Inferior parietal cortex (tissue), 1 donor: Measurements from ENCODE around the gene OXNAD1.
A peak's percentile ranks its signal among the peaks of the same experiment; 100 is the strongest.

Experiments used
- DNase-seq: peaks from one replicate; pipeline ENCODE4 v3.0.0-alpha.2; 2016; ENCODE audit errors: extremely low spot score

OXNAD1 gene

DNA sequence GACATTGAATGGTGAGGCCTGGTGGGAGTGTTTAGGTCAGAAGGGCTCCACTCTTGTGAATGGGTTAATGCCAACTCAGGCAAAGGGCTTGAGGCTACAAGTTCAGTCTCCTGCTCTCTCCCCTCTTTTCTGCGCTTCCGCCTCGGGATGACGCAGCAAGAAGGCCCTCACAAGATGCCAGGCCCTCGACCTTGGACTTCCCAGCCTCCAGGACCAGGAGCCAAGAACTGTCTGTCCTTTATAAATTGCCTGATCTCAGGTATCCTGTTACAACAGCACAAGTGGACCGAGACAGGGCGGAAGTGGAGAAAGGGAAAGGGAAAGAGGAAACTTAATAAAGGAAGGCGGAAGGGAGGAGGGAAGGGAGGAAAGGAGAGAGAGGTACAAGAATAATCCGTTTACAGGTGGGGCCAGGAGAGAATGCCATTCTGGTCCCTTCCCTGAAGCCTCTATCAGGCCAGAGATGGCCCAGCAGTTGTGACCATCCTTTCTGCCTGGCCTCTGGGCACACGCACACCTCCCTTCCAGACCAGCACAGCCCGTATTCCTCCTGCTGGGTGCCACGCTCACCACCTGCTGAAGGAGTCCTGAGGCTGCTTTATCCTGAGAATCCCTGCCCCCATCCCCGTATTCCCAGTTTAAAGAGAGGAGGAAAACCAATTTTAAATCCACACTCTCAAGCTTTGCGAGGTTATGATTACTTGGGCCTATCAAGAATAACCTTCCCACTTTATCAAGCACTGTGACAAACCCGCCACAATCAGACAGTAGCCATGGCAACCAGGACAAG is 64.2 kb downstream of the OXNAD1 start:
- DNase-seq: no peak

DNA sequence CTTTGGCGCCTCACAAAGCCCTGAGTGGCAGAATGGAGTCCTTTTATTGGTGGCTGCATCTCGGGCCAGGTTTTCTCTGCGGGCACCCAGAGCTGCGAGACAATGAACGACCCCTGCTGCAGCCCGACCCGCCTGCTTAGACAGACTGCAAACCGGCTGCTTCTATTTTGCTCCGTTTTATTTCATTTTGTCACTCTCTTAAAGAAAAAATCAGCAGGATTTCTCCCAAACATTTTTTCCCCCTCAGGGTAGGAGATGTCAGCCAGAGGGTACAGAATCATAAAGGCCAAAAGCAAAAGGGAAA is 64.8 kb downstream of the OXNAD1 start:
- no peak for DNase-seq

DNA sequence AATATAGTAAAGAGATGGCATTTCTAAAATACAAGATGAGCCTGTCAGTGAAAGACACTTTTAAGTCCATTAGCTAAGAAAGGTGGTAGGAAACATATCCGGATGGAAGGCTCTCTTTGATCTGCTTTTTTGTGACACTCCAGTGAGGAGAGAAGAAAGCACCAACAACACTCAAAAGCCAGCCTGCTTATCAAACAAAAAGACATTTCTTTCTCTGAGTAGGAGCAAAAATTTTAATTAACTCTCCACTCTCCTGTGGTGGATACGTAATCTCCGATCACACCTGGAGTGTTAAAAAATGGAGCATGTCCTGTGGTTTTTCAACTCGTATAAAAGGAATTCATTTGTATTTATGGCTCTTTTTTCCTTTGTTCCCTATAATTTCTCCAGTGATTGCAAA is 65.3 kb downstream of the OXNAD1 start:
- no peak for DNase-seq

DNA sequence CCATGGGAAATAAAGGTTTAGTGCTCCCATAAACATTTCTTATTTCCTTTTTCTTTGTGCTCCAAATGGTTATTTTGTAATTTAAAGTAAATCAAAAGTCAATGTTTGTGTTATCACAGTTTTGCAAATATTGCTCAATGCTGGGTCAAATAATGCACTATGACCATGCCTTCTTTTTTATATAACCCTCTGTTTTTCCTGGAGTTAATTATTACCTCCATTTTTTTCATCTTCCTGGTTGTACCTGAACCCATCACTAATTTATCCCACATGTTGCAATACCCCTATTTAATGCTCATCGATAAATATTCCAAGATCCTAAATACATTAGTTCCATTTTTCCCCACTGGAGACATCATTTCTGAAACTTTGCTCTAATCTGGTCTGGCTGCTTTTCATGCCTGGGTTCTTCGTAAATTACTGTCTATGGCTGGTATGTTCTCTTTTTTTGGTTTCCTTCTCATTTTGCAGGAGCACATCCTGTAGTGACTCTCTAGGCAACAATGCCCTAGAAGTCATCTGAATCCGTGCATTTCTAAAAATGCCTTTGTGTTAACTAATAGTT is 66.4 kb downstream of the OXNAD1 start:
- no peak for DNase-seq

DNA sequence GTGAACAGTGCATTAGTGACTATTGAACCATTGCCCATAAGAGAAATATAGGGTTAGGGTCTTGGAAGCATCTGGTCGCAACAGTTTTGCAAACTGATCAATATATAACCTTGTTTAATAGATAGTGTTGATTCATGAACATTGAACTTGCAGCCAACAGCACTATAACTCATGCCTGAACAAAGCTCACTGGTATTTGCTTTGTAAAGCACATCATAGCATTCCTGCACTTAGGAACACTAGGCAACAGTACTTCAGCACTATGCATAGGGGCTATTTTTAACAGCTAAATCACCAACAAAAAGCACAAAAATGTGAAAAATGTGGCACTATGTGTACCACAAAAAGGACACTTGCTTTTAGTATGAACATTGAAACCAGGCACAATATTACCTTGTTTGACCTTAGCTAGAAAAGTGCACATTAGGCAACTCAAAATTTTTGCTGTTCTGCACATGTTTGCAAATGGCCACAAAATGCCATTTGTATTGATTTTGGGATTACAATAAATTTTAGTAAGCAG is 68.0 kb downstream of the OXNAD1 start:
- DNase-seq: no peak

DNA sequence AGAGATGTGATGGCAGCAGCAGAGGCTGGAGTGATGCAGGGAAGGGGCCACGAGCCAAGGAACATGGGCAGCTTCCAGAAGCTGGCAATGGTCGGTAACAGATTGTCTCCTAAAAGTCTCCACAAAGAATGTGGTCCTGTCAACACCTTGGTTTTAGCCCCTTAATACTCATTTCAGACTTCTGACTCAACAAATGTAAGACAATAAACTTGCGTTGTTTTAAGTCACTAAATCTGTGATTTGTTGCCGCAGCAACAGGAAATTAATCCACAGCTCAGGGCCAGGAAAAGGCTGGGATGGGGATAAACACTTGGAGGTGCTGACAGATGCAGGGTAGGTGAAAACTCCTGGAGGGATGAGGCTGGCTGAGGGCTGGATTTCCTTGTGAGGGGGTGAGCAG is 69.9 kb downstream of the OXNAD1 start:
- DNase-seq: no peak

DNA sequence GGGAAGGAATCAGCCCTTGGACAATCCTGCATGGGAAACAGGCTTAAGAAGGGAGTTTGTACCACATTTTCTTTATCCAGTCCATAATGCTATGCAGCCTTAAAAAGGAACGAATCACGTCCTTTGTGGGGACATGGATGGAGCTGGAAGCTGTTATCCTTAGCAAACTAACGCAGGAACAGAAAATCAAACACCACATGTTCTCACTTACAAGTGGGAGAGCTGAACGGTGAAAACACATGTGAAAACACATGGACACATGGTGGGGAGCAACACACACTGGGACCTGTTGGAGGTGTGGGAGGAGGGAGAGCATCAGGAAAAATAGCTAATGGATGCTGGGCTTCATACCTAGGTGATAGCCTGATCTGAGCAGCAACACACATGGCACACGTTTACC is 70.3 kb downstream of the OXNAD1 start:
- DNase-seq: no peak

DNA sequence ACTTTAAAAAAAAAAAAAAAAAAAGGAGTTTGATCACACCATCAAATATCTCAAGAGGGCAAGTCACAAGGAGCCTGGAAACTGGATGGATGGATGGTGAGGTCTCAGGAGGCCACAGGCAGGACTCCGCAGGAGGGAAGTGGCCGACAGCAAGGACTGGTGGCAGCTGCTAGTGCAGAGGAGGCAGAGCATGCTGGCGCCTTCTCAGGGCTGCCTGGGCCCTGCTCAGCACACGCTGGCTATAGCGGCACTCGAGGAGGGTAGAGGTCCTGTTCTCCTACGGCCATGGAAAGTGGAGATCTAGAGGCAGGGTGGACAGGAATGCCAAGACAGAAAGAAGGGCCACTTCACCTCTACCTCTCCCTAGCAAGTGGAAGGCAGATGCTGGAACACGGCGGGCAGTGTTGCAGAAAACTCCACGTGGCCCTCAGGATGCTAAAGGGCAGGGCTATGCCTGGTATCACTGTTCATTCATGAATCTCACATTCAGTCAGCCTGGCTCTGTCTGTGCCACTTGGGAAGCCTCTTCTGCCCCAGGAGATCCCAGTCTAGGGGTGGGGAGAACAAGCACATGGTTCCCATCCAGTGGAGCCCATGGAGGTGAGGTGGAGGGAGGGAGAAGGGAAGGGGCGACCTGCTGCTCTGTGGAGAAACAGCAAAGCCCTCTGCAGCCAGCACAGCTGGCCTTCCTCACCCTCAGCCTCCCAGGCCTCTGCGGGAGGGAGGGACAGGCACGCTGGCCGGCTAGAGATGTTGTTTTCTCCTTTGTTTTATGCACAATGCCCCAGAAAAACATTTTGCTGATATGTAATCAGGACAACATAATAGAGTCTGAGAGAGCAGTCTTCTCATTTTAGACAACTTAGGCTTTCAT is 71.0 kb downstream of the OXNAD1 start:
- DNase-seq: no peak

DNA sequence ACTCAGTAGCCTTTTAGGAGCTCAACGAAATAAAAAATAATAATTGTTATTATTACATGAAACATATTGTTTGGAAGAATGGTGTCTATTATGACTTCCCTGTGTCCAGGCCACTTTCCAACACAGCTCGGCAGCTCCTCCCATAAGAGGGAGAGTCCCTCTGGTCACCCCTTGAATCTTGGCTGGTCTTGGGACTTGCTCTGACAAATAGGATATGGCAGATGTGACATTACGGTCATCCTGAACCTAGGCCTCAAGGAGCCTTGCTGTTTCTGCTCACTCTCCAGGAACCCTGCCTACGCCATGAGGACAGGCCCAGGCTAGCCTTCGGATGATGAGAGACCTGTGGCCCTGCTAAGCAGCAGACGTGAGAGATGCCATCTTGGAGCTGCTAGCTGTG is 71.8 kb downstream of the OXNAD1 start:
- no peak for DNase-seq

DNA sequence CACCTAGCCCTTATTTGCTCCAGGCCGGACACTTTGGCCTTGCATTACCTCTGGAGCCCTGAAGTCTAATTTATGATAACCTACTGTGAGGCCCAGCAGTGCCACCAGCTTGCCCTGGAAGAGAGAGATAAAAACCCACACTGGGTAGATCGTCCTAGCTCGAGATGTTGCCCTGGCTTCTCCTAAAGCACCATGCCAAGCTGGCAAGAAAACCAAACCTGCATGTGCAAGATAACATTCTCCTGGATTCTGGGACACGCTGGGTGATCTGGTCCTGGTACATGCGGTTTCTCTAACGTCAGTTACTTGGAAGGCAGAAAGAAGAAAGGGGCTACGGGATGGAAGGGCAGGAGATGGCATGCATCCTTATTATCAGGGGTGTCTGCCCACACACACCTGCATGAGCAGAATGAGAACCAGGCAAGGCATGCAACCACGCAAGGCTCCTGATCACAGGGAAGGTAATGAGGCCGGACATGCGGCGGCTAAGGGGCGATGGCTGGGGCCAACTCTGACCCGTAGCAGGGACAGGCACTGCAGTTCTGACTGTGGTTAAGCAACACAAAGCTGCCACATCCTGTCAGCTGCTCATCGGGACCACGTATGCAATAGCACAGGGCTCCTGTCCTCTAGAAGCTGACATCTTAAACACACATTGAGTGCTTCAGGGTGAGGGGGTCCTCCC is 73.0 kb downstream of the OXNAD1 start:
- no peak for DNase-seq

DNA sequence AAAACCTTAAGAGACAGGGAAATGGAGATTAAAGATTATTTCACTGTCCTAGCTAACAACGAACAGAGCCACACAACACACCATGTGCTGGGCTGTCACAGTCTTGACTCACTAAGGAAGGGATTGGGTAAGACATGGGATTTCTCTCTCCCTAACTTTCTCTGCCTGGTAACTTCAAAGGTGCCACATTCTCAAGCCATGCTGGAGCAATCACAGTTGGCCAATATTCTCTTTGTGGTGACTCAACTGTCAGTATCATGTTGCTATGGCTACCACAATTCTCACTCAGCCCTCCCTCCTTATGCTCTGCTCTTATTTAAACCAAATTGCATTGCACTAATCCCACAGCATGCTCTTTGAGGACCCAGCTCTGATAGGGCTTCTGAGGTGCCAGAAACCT is 74.0 kb downstream of the OXNAD1 start:
- DNase-seq: peak; percentile 39

DNA sequence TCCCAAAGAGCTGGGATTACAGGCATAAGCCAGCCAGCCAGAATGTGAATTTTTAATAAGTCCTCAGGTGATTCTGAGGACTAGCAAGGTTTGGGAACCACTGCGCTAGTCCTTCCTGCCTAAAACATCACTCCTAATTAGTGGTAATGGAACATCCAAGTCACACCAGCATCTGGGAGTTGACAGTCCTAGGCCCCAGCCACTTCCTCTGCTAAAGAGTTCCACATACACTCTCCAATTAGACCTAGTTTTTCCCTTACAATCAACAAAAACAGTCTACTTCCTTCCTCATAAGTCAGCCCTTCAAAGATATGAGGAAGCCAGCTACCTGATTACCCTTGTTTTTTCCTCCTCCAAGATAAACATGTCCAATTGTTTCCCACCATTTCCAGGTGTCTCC is 78.1 kb downstream of the OXNAD1 start:
- no peak for DNase-seq

DNA sequence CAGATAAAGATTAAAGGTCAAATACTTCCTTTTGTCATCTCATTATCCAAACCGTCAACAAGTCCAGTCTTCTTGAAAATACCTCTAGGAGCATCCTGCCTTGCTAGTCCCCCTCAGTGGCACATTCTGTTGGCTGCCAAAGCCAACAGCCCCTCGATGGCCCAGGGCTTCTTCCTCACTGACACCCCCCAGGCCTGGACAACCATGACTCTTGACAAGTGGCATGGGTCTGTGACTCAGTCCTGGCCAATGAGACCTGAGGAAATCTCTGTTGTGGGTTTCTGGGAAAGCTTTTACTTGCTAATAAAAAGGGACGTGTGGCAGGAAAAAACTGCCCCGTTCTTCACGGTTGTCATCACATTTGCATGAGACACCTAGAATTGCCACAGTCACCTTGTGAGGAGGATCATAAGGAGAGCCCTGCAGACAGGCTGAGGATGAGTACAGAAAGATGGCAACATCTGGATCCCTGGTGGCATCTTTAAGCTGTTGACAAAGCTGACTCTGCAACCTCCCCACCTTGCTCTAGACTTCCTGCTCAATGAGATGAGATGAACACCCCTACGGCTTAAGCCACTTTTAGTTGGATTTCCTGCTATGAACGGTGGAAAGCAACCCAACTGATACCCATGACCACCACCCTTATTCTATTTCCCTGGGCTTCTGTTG is 81.5 kb downstream of the OXNAD1 start:
- no peak for DNase-seq

DNA sequence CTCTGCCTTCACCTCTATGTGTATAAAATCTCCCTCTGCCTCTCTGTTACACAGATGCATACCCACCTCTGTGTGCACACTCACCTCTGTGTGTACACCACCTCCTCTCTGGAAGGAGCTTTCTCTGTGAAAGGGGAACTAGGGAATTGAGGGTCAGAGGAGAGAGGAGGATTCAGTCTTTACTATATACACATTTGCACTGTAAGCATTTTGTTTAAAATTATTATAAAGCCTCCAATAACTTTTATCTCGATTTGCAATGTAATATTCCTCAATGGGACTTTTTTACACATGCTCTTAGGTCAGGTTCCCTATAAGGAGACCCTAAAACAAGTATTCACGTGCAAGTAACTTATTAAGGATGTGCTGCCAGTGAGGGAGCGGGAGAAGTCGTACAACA is 82.5 kb downstream of the OXNAD1 start:
- no peak for DNase-seq

DNA sequence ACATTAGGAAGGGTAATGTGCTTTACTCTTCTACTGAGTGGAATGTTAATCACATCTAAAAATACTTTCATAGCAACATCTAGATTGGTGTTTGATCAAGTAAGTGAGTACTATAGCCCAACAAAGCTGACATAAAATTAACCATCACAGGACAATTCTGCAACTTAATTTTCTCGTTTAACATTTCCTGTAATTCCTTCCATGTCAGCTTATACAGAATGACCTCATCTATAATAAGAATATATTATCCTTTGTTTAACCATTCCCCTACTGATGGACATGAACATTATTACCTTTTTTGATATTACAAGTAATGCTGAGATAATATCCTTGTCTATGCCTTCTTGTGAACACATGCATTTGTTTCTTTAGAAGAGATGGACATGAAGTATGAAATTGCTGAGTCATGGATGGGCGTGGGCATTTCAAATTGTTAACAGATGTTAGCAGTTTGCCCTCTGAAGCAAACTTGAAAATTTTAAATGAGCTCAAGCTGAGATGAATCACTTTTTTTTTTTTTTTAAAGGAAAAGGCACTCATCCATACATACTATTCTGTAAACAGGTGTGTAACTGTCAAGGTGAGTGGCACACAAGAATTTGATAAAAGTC is 85.1 kb downstream of the OXNAD1 start:
- no peak for DNase-seq

DNA sequence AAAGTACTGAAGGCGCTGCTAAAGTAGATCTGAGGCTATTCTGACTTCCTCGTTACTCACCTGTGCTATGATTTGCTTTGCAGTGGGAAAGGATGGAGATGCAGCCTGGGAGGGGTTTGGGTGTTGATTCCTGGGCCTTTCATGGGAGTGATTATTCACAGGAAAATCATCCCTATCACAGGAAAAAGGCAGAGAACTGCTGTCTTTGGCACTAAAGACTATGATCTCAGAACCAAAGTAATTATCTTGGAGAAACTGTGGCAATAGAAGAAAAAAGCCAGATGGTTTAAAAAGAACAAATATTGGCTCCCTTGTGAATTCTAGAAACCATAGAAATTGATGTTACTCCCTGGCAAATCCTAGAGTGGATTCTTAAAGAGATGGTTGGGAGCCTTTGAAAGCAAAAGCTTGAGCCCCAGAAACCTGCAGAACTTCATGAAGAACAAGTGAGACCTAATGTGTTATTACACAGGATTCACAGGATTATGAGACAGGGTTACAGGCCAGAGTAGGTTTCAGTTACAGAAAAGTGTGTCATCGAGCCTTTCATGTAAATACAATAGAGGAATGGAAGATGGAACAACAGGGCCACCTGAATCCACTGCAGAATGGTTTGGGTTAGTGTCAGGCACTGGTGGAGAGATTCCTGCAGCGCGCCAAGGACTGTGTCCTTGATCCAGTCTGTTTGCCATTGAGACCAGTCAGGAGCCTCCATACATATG is 85.7 kb downstream of the OXNAD1 start:
- DNase-seq: no peak

DNA sequence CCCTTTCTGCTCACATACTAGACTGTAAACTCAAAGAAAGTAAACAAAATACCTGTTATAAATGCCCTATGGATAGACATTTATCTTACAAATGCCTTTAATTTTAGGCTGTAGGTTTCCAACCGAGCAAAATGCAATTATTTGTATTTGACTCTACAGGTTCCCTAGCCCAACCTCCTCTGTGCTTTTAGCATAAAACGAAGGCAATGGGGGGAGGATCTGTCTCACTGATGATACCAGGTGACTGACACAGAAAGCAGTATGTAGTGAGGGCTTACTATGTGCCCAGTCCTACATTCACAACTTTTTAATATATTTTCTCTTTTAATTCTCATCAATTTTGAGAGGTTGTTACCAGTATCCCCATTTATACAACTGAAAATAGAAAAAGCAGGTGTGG is 87.4 kb downstream of the OXNAD1 start:
- no peak for DNase-seq

DNA sequence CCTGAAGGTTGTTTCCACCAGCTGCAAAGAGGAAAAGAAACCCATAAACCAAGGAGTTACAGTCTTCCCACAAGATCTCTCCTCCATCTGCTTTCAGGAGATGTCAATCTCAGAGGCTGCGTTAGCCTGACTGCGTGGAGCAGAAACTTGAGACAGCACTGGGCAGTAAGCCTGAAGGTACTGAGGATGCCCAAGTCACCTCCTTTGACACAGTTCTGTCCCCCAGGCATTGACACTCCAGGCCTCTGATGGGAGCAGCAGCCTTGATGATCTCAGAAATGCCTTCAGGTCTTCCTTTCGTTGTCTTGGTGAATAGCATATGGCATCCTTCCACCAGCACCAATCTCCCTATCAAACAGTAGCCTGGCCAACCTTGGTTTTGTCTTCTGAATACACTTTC is 89.3 kb downstream of the OXNAD1 start:
- DNase-seq: no peak
